Measurements from ENCODE around the gene TNNC1. TPM values are rescaled to one million over a fixed set of nuclear protein-coding genes. Genes with fewer than 3 reads are reported as not detected.

The TNNC1 gene
- total and polyA plus RNA-seq, 10 of the 15 experiments (the other 5 are each of a cell fraction or from before 2014, with no cell fraction given) = 0.13 to 1.3 (median 0.53) TPM; not detected in 2

DNA sequence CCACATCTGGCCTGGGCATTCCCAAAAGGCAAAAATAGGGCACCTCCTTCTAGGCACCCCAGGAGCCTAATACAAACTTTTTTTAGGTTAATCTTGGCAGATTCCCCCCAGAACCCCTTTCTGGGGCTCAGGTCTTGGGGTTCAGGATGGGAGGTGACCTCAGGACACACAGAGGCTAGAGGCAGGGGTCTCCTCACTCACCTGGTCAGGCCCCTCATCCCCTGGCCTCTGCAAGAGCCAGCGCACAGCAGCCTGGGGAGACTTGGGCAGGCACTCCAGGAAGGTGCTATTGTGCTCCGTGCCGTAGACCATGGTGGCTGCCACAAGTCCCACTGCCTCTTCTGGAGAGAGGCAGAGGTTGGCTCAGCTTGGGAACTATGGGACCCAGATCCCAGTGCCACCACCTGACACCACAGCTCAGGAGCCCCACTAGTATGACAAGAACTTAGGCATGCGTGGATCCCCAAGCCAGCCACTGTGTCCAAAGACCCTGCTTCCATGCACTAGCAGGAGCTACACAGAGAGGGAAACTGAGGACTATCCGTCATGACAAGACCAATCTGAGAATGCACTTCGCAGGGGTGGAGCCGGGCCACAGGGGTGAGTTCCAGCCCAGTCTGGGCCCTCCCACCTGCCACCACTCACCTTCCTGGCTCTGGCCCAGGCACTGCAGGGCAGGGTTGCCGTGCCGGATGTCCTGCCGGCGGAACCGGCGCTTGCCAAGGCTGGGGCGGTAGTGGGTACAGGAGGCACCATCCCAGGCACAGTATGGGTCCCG lies 16.3 kb downstream of the TNNC1 start:
- Histone ChIP-seq H3K4me3 (no peak overlapping the region), H4K20me1 (ENCODE audit: control insufficient read depth, insufficient read depth) (no peaks in the 10 kb centered on the region), H3K27me3 (replicated peaks in 1 of 2; ENCODE audit: control insufficient read depth in 2 of 2, insufficient read depth in 2 of 2, low read length in 1 of 2) (no peaks in the 10 kb centered on the region), H3K9me3 (replicated peaks; ENCODE audit: control insufficient read depth, insufficient read depth, low read length) (no peaks in the 10 kb centered on the region), H3K36me3 (ENCODE audit: control insufficient read depth in 2 of 2, insufficient read depth in 2 of 2, low read length in 1 of 2) (no peaks in the 10 kb centered on the region), H3K4me2 (ENCODE audit: control insufficient read depth, insufficient read depth) (no peak overlapping the region), H3K4me1 (ENCODE audit: control insufficient read depth, insufficient read depth, low read length) (no peaks in the 10 kb centered on the region), H3K27ac (ENCODE audit: control insufficient read depth, insufficient read depth) (no peak overlapping the region), H3K79me2 (ENCODE audit: control insufficient read depth, insufficient read depth, low read length) (no peaks in the 10 kb centered on the region), H3K9ac (ENCODE audit: control insufficient read depth, insufficient read depth, low read length) (no peak overlapping the region), H2AFZ (ENCODE audit: control insufficient read depth, low read depth, low read length) (no peak overlapping the region)
- no TSS peak for BruUV-seq (replicated peaks)
- RAD21 ChIA-PET (ENCODE audit: unreplicated experiment) = no interaction called here
- CTCF ChIA-PET = no interaction called here
- in situ Hi-C loops (cut with MboI) = no loop called here
- intact Hi-C loops (cut with micrococcal nuclease; ENCODE audit: unreplicated experiment) = no loop called here
- DNase-seq (ENCODE audit: low read depth, low spot score) = no peak
- no peak for TF ChIP-seq MTA2 (IDR thresholded peaks at IDR 0.05; ENCODE audit: low read depth)
- TF ChIP-seq EGR1 (IDR thresholded peaks at IDR 0.05; ENCODE audit: borderline replicate concordance in 1 of 2, low read depth in 2 of 2, low read length in 2 of 2) = no peak
- ATAC-seq = no peak
- 58% methylated on average over 15 of the region's 15 CpGs for WGBS (ENCODE audit: insufficient coverage, insufficient replicate concordance, low lambda C conversion rate, missing lambda C conversion rate)
- SMC1A ChIA-PET (ENCODE audit: uncharacterized antibody, unreplicated experiment) = interaction anchor here (1.1 kb wide), 1 partner anchor 8 kb away, joined by 3 read pairs; no protein-coding TSS in a partner anchor
- FAIRE-seq = no peak
- POLR2A ChIA-PET = no interaction called here

DNA sequence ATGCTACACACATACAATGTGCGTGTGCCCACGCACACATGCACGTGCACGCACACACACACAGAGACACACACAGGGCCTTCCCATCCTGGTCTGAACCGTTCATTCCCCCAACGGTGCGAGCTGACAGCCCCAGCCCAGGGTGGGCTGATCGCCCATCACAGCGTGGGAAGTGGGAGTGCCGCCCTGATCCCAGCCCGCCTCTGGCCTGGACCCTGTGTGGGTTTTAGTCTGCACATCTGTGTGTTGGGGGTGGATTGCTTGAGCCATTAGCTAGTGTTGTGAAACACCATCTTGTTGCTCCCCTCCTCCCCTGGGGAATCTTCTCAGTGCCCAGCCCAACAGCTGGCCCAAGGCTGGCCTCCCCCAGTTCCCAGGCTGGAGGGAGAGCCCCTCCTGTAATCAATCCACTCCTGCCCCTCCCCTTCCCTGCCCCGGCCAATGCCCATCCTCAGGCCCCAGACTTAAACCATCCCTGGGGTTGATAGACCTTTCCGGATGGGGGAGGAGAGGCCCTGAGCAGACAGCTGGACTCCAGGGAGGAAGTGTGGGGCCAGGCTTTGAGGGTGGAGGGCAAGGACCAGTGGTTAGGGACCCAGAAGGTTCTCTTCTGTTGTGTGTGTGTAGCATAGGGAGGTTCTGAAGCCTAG lies 17.2 kb downstream of the TNNC1 start:
- Histone ChIP-seq H3K27ac (ENCODE audit: control insufficient read depth, insufficient read depth) (no peak overlapping the region), H3K4me1 (ENCODE audit: control insufficient read depth, insufficient read depth, low read length) (no peaks in the 10 kb centered on the region), H3K9me3 (replicated peaks; ENCODE audit: control insufficient read depth, insufficient read depth, low read length) (no peaks in the 10 kb centered on the region), H3K4me2 (ENCODE audit: control insufficient read depth, insufficient read depth) (no peak overlapping the region), H3K4me3 (no peak overlapping the region), H3K79me2 (ENCODE audit: control insufficient read depth, insufficient read depth, low read length) (no peaks in the 10 kb centered on the region), H3K27me3 (replicated peaks in 1 of 2; ENCODE audit: control insufficient read depth in 2 of 2, insufficient read depth in 2 of 2, low read length in 1 of 2) (no peaks in the 10 kb centered on the region), H3K36me3 (ENCODE audit: control insufficient read depth in 2 of 2, insufficient read depth in 2 of 2, low read length in 1 of 2) (no peaks in the 10 kb centered on the region), H2AFZ (ENCODE audit: control insufficient read depth, low read depth, low read length) (no peak overlapping the region), H4K20me1 (ENCODE audit: control insufficient read depth, insufficient read depth) (no peaks in the 10 kb centered on the region), H3K9ac (ENCODE audit: control insufficient read depth, insufficient read depth, low read length) (no peak overlapping the region)
- BruUV-seq (replicated peaks) = no TSS peak
- ATAC-seq = no peak
- SMC1A ChIA-PET (ENCODE audit: uncharacterized antibody, unreplicated experiment) = interaction anchor here (1.0 to 1.6 kb wide), 2 partner anchors 11 to 12 kb away, joined by 3 read pairs; no protein-coding TSS in a partner anchor
- POLR2A ChIA-PET = no interaction called here
- FAIRE-seq = no peak
- in situ Hi-C loops (cut with MboI) (no loop called here), intact Hi-C loops (cut with micrococcal nuclease; ENCODE audit: unreplicated experiment) (no loop called here)
- WGBS (ENCODE audit: insufficient coverage, insufficient replicate concordance, low lambda C conversion rate, missing lambda C conversion rate) = 47% methylated on average over 13 of the region's 13 CpGs
- CTCF ChIA-PET = interaction anchor here (0.6 to 4.2 kb wide), 2 partner anchors 10 to 205 kb away, joined by 3 to 35 read pairs; partner anchors contain the start of gene SEMA3G
- RAD21 ChIA-PET (ENCODE audit: unreplicated experiment) = interaction anchor here (1.5 kb wide), 1 partner anchor 10 kb away, joined by 3 read pairs; no protein-coding TSS in a partner anchor
- no peak for DNase-seq (ENCODE audit: low read depth, low spot score)
- TF ChIP-seq CHD4 (IDR thresholded peaks at IDR 0.05) = no peak
- TF ChIP-seq BHLHE40 (IDR thresholded peaks at IDR 0.05; ENCODE audit: borderline replicate concordance in 1 of 2, low read depth in 2 of 2, low read length in 1 of 2) = peak in 1 of 2 experiments; percentile 52; a peak in 1 of 4 replicates
